ENCODE measurements around the gene DDX51.
"Not testable (repeated sequence)": the region's sequence is repeated elsewhere in the genome, so short reads cannot be mapped to it uniquely, and the experiment has no call there.

- TF ChIP-seq, protein P1, sequence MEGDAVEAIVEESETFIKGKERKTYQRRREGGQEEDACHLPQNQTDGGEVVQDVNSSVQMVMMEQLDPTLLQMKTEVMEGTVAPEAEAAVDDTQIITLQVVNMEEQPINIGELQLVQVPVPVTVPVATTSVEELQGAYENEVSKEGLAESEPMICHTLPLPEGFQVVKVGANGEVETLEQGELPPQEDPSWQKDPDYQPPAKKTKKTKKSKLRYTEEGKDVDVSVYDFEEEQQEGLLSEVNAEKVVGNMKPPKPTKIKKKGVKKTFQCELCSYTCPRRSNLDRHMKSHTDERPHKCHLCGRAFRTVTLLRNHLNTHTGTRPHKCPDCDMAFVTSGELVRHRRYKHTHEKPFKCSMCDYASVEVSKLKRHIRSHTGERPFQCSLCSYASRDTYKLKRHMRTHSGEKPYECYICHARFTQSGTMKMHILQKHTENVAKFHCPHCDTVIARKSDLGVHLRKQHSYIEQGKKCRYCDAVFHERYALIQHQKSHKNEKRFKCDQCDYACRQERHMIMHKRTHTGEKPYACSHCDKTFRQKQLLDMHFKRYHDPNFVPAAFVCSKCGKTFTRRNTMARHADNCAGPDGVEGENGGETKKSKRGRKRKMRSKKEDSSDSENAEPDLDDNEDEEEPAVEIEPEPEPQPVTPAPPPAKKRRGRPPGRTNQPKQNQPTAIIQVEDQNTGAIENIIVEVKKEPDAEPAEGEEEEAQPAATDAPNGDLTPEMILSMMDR (IDR thresholded peaks at IDR 0.05): not testable (repeated sequence)
- TF ChIP-seq POLR2A (IDR thresholded peaks at IDR 0.05): not testable (repeated sequence)
Observed at GRCh38 chr12:132103072-132103471, 41.0 kb downstream of the DDX51 start.

All from Peyer's patch (tissue), 4 donors.